ENCODE data around the gene MED23. TPM values are rescaled to one million over a fixed set of nuclear protein-coding genes. Genes with fewer than 3 reads are reported as not detected.

The MED23 gene
- total RNA-seq, 1 experiment from 2014 or later, result 32.2 TPM

- H3K4me3 ChIP-seq, result no peak overlapping the region
- no peak overlapping the region for H3K27ac ChIP-seq
- DNase-seq (ENCODE audit: low read depth in 1 of 2, low spot score in 2 of 2), result no peak
- H3K9me3 ChIP-seq (replicated peaks), result no peaks in the 10 kb centered on the region
- no peaks in the 10 kb centered on the region for H3K4me1 ChIP-seq (replicated peaks)
- peaks cover 4% of the 10 kb centered on the region; the same call in 1 of the 2 replicates for H3K27me3 ChIP-seq (replicated peaks)
- no peaks in the 10 kb centered on the region for H3K36me3 ChIP-seq
Observed at GRCh38 chr6:131646249-131646670, 18.2 kb upstream of the MED23 start.

- H3K4me3 ChIP-seq, result no peak overlapping the region
- H3K9me3 ChIP-seq (replicated peaks), result no peaks in the 10 kb centered on the region
- peaks cover 4% of the 10 kb centered on the region; the same call in 1 of the 2 replicates for H3K27me3 ChIP-seq (replicated peaks)
- H3K4me1 ChIP-seq (replicated peaks), result no peaks in the 10 kb centered on the region
- no peak for DNase-seq (ENCODE audit: low read depth in 1 of 2, low spot score in 2 of 2)
- no peaks in the 10 kb centered on the region for H3K36me3 ChIP-seq
- H3K27ac ChIP-seq, result no peak overlapping the region
Observed at GRCh38 chr6:131645846-131646245, 17.8 kb upstream of the MED23 start.

GRCh38 chr6:131644921-131645320 lies 16.9 kb upstream of the MED23 start:
- Histone ChIP-seq H3K27ac (no peak overlapping the region), H3K4me3 (no peak overlapping the region), H3K4me1 (replicated peaks) (no peaks in the 10 kb centered on the region), H3K36me3 (no peaks in the 10 kb centered on the region), H3K27me3 (replicated peaks) (peaks cover 4% of the 10 kb centered on the region; the same call in 1 of the 2 replicates), H3K9me3 (replicated peaks) (no peaks in the 10 kb centered on the region)
- DNase-seq (ENCODE audit: low read depth in 1 of 2, low spot score in 2 of 2), result no peak

- no peak overlapping the region for H3K27ac ChIP-seq
- no peaks in the 10 kb centered on the region for H3K36me3 ChIP-seq
- H3K9me3 ChIP-seq (replicated peaks), result no peaks in the 10 kb centered on the region
- H3K4me1 ChIP-seq (replicated peaks), result no peaks in the 10 kb centered on the region
- H3K27me3 ChIP-seq (replicated peaks), result peaks cover 4% of the 10 kb centered on the region; the same call in 1 of the 2 replicates
- H3K4me3 ChIP-seq, result no peak overlapping the region
- no peak for DNase-seq (ENCODE audit: low read depth in 1 of 2, low spot score in 2 of 2)
Observed at GRCh38 chr6:131643855-131644460, 15.9 kb upstream of the MED23 start.

GRCh38 chr6:131642987-131643611 lies 15.1 kb upstream of the MED23 start:
- Histone ChIP-seq H3K9me3 (replicated peaks) (no peaks in the 10 kb centered on the region), H3K4me1 (replicated peaks) (no peaks in the 10 kb centered on the region), H3K4me3 (no peak overlapping the region), H3K27me3 (replicated peaks) (peaks cover 3% of the 10 kb centered on the region; the same call in 1 of the 2 replicates), H3K27ac (no peak overlapping the region), H3K36me3 (no peaks in the 10 kb centered on the region)
- DNase-seq (ENCODE audit: low read depth in 1 of 2, low spot score in 2 of 2), result no peak

GRCh38 chr6:131642565-131642964 lies 14.5 kb upstream of the MED23 start:
- Histone ChIP-seq H3K4me3 (no peak overlapping the region), H3K9me3 (replicated peaks) (no peaks in the 10 kb centered on the region), H3K4me1 (replicated peaks) (no peaks in the 10 kb centered on the region), H3K27me3 (replicated peaks) (no peaks in the 10 kb centered on the region; the same call in 1 of the 2 replicates), H3K36me3 (no peaks in the 10 kb centered on the region), H3K27ac (no peak overlapping the region)
- DNase-seq (ENCODE audit: low read depth in 1 of 2, low spot score in 2 of 2), result no peak

- H3K27ac ChIP-seq, result no peak overlapping the region
- no peak for DNase-seq (ENCODE audit: low read depth in 1 of 2, low spot score in 2 of 2)
- no peaks in the 10 kb centered on the region for H3K36me3 ChIP-seq
- no peaks in the 10 kb centered on the region for H3K9me3 ChIP-seq (replicated peaks)
- H3K4me3 ChIP-seq, result no peak overlapping the region
- H3K27me3 ChIP-seq (replicated peaks), result no peaks in the 10 kb centered on the region; the same call in 1 of the 2 replicates
- H3K4me1 ChIP-seq (replicated peaks), result no peaks in the 10 kb centered on the region
Observed at GRCh38 chr6:131641554-131641953, 13.5 kb upstream of the MED23 start.

- H3K27me3 ChIP-seq (replicated peaks), result no peaks in the 10 kb centered on the region; the same call in 1 of the 2 replicates
- no peak overlapping the region for H3K27ac ChIP-seq
- no peak overlapping the region for H3K4me3 ChIP-seq
- DNase-seq (ENCODE audit: low read depth in 1 of 2, low spot score in 2 of 2), result no peak
- H3K4me1 ChIP-seq (replicated peaks), result no peaks in the 10 kb centered on the region
- no peaks in the 10 kb centered on the region for H3K9me3 ChIP-seq (replicated peaks)
- no peaks in the 10 kb centered on the region for H3K36me3 ChIP-seq
Observed at GRCh38 chr6:131640576-131640975, 12.5 kb upstream of the MED23 start.

GRCh38 chr6:131640100-131640499 lies 12.1 kb upstream of the MED23 start:
- no peaks in the 10 kb centered on the region; the same call in 1 of the 2 replicates for H3K27me3 ChIP-seq (replicated peaks)
- H3K4me3 ChIP-seq, result no peak overlapping the region
- H3K4me1 ChIP-seq (replicated peaks), result no peaks in the 10 kb centered on the region
- H3K27ac ChIP-seq, result no peak overlapping the region
- no peak for DNase-seq (ENCODE audit: low read depth in 1 of 2, low spot score in 2 of 2)
- H3K9me3 ChIP-seq (replicated peaks), result no peaks in the 10 kb centered on the region
- no peaks in the 10 kb centered on the region for H3K36me3 ChIP-seq

GRCh38 chr6:131638013-131638412 lies 10.0 kb upstream of the MED23 start:
- Histone ChIP-seq H3K9me3 (replicated peaks) (no peaks in the 10 kb centered on the region), H3K27me3 (replicated peaks) (no peaks in the 10 kb centered on the region; the same call in 1 of the 2 replicates), H3K4me3 (no peak overlapping the region), H3K36me3 (no peaks in the 10 kb centered on the region), H3K4me1 (replicated peaks) (no peaks in the 10 kb centered on the region), H3K27ac (no peak overlapping the region)
- DNase-seq (ENCODE audit: low read depth in 1 of 2, low spot score in 2 of 2), result no peak

GRCh38 chr6:131636880-131637792 lies 9.1 kb upstream of the MED23 start, which contains the start of gene ENPP3:
ENPP3 (plus strand) TSS chr6:131637302; CDS start chr6:131637385, 83 bp downstream.
- H3K27ac ChIP-seq, result no peak within 1 kb of the TSS
- no peaks in the 10 kb centered on the region for H3K9me3 ChIP-seq (replicated peaks)
- no peaks in the 10 kb centered on the region for H3K4me1 ChIP-seq (replicated peaks)
- no peak within 1 kb of the TSS for H3K4me3 ChIP-seq
- no peaks in the 10 kb centered on the region for H3K36me3 ChIP-seq
- no peak for DNase-seq (ENCODE audit: low read depth in 1 of 2, low spot score in 2 of 2)
- H3K27me3 ChIP-seq (replicated peaks), result no peaks in the 10 kb centered on the region; the same call in 1 of the 2 replicates

- Histone ChIP-seq H3K27ac (no peak overlapping the region), H3K27me3 (replicated peaks) (no peaks in the 10 kb centered on the region), H3K36me3 (no peaks in the 10 kb centered on the region), H3K9me3 (replicated peaks) (no peaks in the 10 kb centered on the region), H3K4me1 (replicated peaks) (no peaks in the 10 kb centered on the region), H3K4me3 (no peak overlapping the region)
- no peak for DNase-seq (ENCODE audit: low read depth in 1 of 2, low spot score in 2 of 2)
Observed at GRCh38 chr6:131635384-131636340, 7.6 kb upstream of the MED23 start.
